RKO (cell line): ENCODE data around the gene C1RL.
A peak's percentile ranks its signal among the peaks of the same experiment; 100 is the strongest.

Experiments
- DNase-seq: peaks from one replicate; pipeline ENCODE4 v3.0.0-alpha.2; 2016; ENCODE audit warnings: low spot score

The C1RL gene

GRCh38 chr12:7108796-7109571 lies at the start of gene C1RL:
TSS of gene C1RL (minus strand) at chr12:7109214. CDS start at chr12:7109180, 34 bp downstream.
- peak; percentile 88 for DNase-seq

- DNase-seq = no peak
Observed at GRCh38 chr12:7157391-7157790, 48.4 kb upstream of the C1RL start.

GRCh38 chr12:7156259-7157197 lies 47.5 kb upstream of the C1RL start:
- DNase-seq = no peak

GRCh38 chr12:7155471-7156034 lies 46.5 kb upstream of the C1RL start:
- DNase-seq = no peak

GRCh38 chr12:7154901-7155470 lies 46.0 kb upstream of the C1RL start:
- DNase-seq = no peak

GRCh38 chr12:7154042-7154441 lies 45.0 kb upstream of the C1RL start:
- DNase-seq = no peak

- no peak for DNase-seq
Observed at GRCh38 chr12:7152818-7153217, 43.8 kb upstream of the C1RL start.

GRCh38 chr12:7151532-7151931 lies 42.5 kb upstream of the C1RL start:
- no peak for DNase-seq

GRCh38 chr12:7150841-7151240 lies 41.8 kb upstream of the C1RL start:
- no peak for DNase-seq

GRCh38 chr12:7150356-7150755 lies 41.3 kb upstream of the C1RL start:
- DNase-seq = no peak

GRCh38 chr12:7146906-7147305 lies 37.9 kb upstream of the C1RL start:
- DNase-seq = no peak

- DNase-seq = no peak
Observed at GRCh38 chr12:7146228-7146627, 37.2 kb upstream of the C1RL start.

- DNase-seq = no peak
Observed at GRCh38 chr12:7145671-7146070, 36.7 kb upstream of the C1RL start.

GRCh38 chr12:7144414-7145120 lies 35.6 kb upstream of the C1RL start:
- peak; percentile 52 for DNase-seq

GRCh38 chr12:7143564-7143963 lies 34.5 kb upstream of the C1RL start:
- no peak for DNase-seq

- DNase-seq = no peak
Observed at GRCh38 chr12:7142809-7143465, 33.9 kb upstream of the C1RL start.

- DNase-seq = peak; percentile 63
Observed at GRCh38 chr12:7142056-7142644, 33.1 kb upstream of the C1RL start.

GRCh38 chr12:7141351-7142005 lies 32.5 kb upstream of the C1RL start:
- no peak for DNase-seq

GRCh38 chr12:7139200-7139599 lies 30.2 kb upstream of the C1RL start:
- no peak for DNase-seq

GRCh38 chr12:7137908-7138307 lies 28.9 kb upstream of the C1RL start:
- no peak for DNase-seq
